Measurements from ENCODE around the gene HKDC1. TPM values are rescaled to one million over a fixed set of nuclear protein-coding genes. Genes with fewer than 3 reads are reported as not detected.

The HKDC1 gene
- polyA plus RNA-seq, 1 of the 3 experiments (the other 2 are of a cell fraction) = 0.10 TPM

GRCh38 chr10:69223028-69223342, 2.9 kb downstream of the HKDC1 start (continued):
- TF ChIP-seq ZBTB33 (IDR thresholded peaks at IDR 0.05; ENCODE audit: borderline replicate concordance, low read depth) (no peak), IRF3 (IDR thresholded peaks at IDR 0.05; ENCODE audit: low read depth, low read length) (no peak), MAX (IDR thresholded peaks at IDR 0.05; ENCODE audit: low read depth) (no peak)

- no peaks in the 10 kb centered on the region for H3K36me3 ChIP-seq (replicated peaks in 1 of 2; ENCODE audit: control insufficient read depth in 1 of 2, insufficient read depth in 2 of 2, low read length in 1 of 2)
- peak; percentile 30 for DNase-seq
- no peak overlapping the region for H3K4me3 ChIP-seq (ENCODE audit: low read depth in 2 of 2, low read length in 1 of 2)
- no peaks in the 10 kb centered on the region for H3K9me3 ChIP-seq
- H3K9ac ChIP-seq = no peak overlapping the region
- no peak overlapping the region for H3K4me2 ChIP-seq
- TF ChIP-seq RXRA (IDR thresholded peaks at IDR 0.05; ENCODE audit: borderline replicate concordance, low read depth) (no peak), NFIC (IDR thresholded peaks at IDR 0.05; ENCODE audit: borderline replicate concordance) (no peak), USF1 (IDR thresholded peaks at IDR 0.05; ENCODE audit: borderline replicate concordance, low read depth) (no peak), SMC3 (IDR thresholded peaks at IDR 0.05; ENCODE audit: low read depth, low read length) (no peak), ZBTB33 (IDR thresholded peaks at IDR 0.05; ENCODE audit: borderline replicate concordance, low read depth) (no peak), POLR2AphosphoS5 (IDR thresholded peaks at IDR 0.05; ENCODE audit: low read depth, low read length) (no peak), TCF12 (IDR thresholded peaks at IDR 0.05) (no peak), EZH2phosphoT487 (IDR thresholded peaks at IDR 0.05; ENCODE audit: borderline replicate concordance, low read depth) (no peak), CHD2 (IDR thresholded peaks at IDR 0.05; ENCODE audit: low read length, partially characterized antibody) (no peak), FOSL2 (IDR thresholded peaks at IDR 0.05; ENCODE audit: borderline replicate concordance, low read depth) (no peak)
- peak overlapping the region in 1 of 2 experiments; percentile 41; a peak in 1 of 4 replicates for H3K27ac ChIP-seq (ENCODE audit: low read depth in 2 of 2, low read length in 1 of 2)
- no peaks in the 10 kb centered on the region for H3K79me2 ChIP-seq (ENCODE audit: insufficient read depth)
- H2AFZ ChIP-seq (ENCODE audit: low read depth) = no peak overlapping the region
- no peaks in the 10 kb centered on the region for H4K20me1 ChIP-seq (ENCODE audit: insufficient read depth)
- ChIA-PET CTCF (interaction anchor here (0.7 to 2.7 kb wide), 6 partner anchors 9 to 182 kb away, joined by 3 to 9 read pairs (median 3); no protein-coding TSS in a partner anchor), POLR2A (no interaction called here)
- H3F3A ChIP-seq (replicated peaks; ENCODE audit: insufficient read depth) = no peaks in the 10 kb centered on the region
- no peaks in the 10 kb centered on the region for H3K9me2 ChIP-seq
- peaks cover 0 to 14% of the 10 kb centered on the region in 2 experiments; a peak in 1 of 4 replicates for H3K4me1 ChIP-seq (ENCODE audit: control insufficient read depth in 1 of 2, insufficient read depth in 2 of 2, low read depth in 1 of 2, low read length in 1 of 2)
- WGBS (ENCODE audit: low lambda C conversion rate) = 64% methylated on average over 10 of the region's 10 CpGs
- no peaks in the 10 kb centered on the region for H3K27me3 ChIP-seq (ENCODE audit: insufficient read depth)
These were observed 4.9 kb downstream of the HKDC1 start for GRCh38 chr10:69224862-69225657.

All from SK-N-SH (cell line).